ENCODE measurements around the gene PSMD3.

The PSMD3 gene

GRCh38 chr17:40031706-40032105 is 51.1 kb downstream of the PSMD3 start:
- H3K4me1 Mint-ChIP-seq (ENCODE audit: low read depth) = peaks cover 6% of the 10 kb centered on the region
- no peaks in the 10 kb centered on the region for H3K9me3 Mint-ChIP-seq
- no peak for DNase-seq
- H3K27me3 Mint-ChIP-seq = no peaks in the 10 kb centered on the region
- peaks cover 95% of the 10 kb centered on the region for H3K36me3 Mint-ChIP-seq (ENCODE audit: low read depth)
- no peak overlapping the region for H3K4me3 Mint-ChIP-seq
- peak overlapping the region; percentile 37 for H3K27ac Mint-ChIP-seq

GRCh38 chr17:40032322-40033320 is 52.0 kb downstream of the PSMD3 start:
- Mint-ChIP-seq H3K9me3 (no peaks in the 10 kb centered on the region), H3K27me3 (no peaks in the 10 kb centered on the region), H3K36me3 (ENCODE audit: low read depth) (peaks cover 92% of the 10 kb centered on the region), H3K4me3 (no peak overlapping the region), H3K27ac (no peak overlapping the region), H3K4me1 (ENCODE audit: low read depth) (no peaks in the 10 kb centered on the region)
- no peak for DNase-seq

- Mint-ChIP-seq H3K27ac (no peak overlapping the region), H3K4me1 (ENCODE audit: low read depth) (no peaks in the 10 kb centered on the region), H3K36me3 (ENCODE audit: low read depth) (peaks cover 85% of the 10 kb centered on the region), H3K4me3 (no peak overlapping the region), H3K9me3 (no peaks in the 10 kb centered on the region), H3K27me3 (no peaks in the 10 kb centered on the region)
- DNase-seq = no peak
These were observed 52.7 kb downstream of the PSMD3 start for GRCh38 chr17:40033339-40033738.

- Mint-ChIP-seq H3K27me3 (no peaks in the 10 kb centered on the region), H3K27ac (no peak overlapping the region), H3K36me3 (ENCODE audit: low read depth) (peaks cover 81% of the 10 kb centered on the region), H3K9me3 (no peaks in the 10 kb centered on the region), H3K4me3 (no peak overlapping the region), H3K4me1 (ENCODE audit: low read depth) (no peaks in the 10 kb centered on the region)
- no peak for DNase-seq
These were observed 54.0 kb downstream of the PSMD3 start for GRCh38 chr17:40034426-40035161.

GRCh38 chr17:40035162-40035559 is 54.6 kb downstream of the PSMD3 start:
- H3K27me3 Mint-ChIP-seq = no peaks in the 10 kb centered on the region
- no peak overlapping the region for H3K4me3 Mint-ChIP-seq
- H3K4me1 Mint-ChIP-seq (ENCODE audit: low read depth) = no peaks in the 10 kb centered on the region
- peaks cover 75% of the 10 kb centered on the region for H3K36me3 Mint-ChIP-seq (ENCODE audit: low read depth)
- no peak overlapping the region for H3K27ac Mint-ChIP-seq
- H3K9me3 Mint-ChIP-seq = no peaks in the 10 kb centered on the region
- no peak for DNase-seq

GRCh38 chr17:40038882-40039513 is 58.4 kb downstream of the PSMD3 start:
- H3K4me3 Mint-ChIP-seq = no peak overlapping the region
- H3K4me1 Mint-ChIP-seq (ENCODE audit: low read depth) = no peaks in the 10 kb centered on the region
- peaks cover 64% of the 10 kb centered on the region for H3K36me3 Mint-ChIP-seq (ENCODE audit: low read depth)
- H3K9me3 Mint-ChIP-seq = no peaks in the 10 kb centered on the region
- DNase-seq = no peak
- H3K27ac Mint-ChIP-seq = no peak overlapping the region
- H3K27me3 Mint-ChIP-seq = no peaks in the 10 kb centered on the region

- Mint-ChIP-seq H3K4me1 (ENCODE audit: low read depth) (no peaks in the 10 kb centered on the region), H3K27ac (no peak overlapping the region), H3K4me3 (no peak overlapping the region), H3K27me3 (no peaks in the 10 kb centered on the region), H3K9me3 (no peaks in the 10 kb centered on the region), H3K36me3 (ENCODE audit: low read depth) (peaks cover 55% of the 10 kb centered on the region)
- no peak for DNase-seq
These were observed 60.6 kb downstream of the PSMD3 start for GRCh38 chr17:40041196-40041595.

Data from activated T-cell treated with anti-CD3 and anti-CD28 coated beads, Interleukin-2, amount 50 U/mL, for 24 hours (primary cell).